Measurements from ENCODE around the gene RASSF5. TPM values are rescaled to one million over a fixed set of nuclear protein-coding genes. Genes with fewer than 3 reads are reported as not detected.

Gene RASSF5
- total and polyA plus RNA-seq, 9 of the 15 experiments (the other 6 are each of a cell fraction or from before 2014, with no cell fraction given): 6.1 to 41.0 (median 25.2) TPM

DNA sequence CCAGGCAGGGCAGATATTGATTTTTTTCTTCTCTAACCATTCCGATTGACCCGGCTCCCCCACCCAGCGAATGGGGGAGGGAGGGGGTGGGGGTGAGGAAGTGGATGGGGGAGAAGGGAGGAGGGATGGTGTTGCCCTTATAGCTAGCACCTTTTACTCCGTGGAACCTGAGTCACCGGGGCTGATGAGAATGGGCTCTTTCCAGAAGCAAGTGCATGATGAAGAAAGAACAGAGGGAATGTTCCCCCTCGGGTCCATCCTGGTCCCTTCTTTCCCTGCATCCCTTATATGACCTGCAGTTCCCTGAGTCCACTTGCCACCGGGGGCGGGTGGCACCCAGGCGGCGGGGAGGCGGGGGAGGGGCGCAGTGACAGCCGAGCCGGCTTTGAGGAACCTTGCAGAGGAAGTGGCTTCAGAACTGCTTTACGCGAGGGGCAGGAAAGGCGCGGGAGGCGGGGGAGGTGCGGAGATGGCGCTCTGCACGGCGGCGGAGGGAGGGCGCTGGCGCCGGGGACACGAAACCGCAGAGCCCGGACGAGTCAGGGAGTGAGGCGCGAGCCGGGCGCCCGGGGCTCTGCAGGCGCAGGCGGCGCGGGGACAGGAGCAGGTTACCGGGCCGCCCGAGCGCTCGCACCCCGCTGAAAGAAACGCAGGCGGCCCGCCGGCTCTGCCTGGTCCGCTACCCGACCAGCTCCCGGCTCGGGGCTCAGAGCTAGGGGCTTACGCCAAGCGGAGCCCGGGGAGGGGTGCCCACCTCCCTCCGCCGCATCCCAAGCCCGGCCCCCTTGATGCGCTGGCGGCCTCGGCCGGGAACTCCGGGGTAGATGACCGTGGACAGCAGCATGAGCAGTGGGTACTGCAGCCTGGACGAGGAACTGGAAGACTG lies 49.7 kb downstream of the RASSF5 start (continued):
- TF ChIP-seq, protein P1, sequence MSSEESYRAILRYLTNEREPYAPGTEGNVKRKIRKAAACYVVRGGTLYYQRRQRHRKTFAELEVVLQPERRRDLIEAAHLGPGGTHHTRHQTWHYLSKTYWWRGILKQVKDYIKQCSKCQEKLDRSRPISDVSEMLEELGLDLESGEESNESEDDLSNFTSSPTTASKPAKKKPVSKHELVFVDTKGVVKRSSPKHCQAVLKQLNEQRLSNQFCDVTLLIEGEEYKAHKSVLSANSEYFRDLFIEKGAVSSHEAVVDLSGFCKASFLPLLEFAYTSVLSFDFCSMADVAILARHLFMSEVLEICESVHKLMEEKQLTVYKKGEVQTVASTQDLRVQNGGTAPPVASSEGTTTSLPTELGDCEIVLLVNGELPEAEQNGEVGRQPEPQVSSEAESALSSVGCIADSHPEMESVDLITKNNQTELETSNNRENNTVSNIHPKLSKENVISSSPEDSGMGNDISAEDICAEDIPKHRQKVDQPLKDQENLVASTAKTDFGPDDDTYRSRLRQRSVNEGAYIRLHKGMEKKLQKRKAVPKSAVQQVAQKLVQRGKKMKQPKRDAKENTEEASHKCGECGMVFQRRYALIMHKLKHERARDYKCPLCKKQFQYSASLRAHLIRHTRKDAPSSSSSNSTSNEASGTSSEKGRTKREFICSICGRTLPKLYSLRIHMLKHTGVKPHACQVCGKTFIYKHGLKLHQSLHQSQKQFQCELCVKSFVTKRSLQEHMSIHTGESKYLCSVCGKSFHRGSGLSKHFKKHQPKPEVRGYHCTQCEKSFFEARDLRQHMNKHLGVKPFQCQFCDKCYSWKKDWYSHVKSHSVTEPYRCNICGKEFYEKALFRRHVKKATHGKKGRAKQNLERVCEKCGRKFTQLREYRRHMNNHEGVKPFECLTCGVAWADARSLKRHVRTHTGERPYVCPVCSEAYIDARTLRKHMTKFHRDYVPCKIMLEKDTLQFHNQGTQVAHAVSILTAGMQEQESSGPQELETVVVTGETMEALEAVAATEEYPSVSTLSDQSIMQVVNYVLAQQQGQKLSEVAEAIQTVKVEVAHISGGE (CRISPR knock-in tag; IDR thresholded peaks at IDR 0.05): peak; percentile 46 to 89 (median 73); a peak in 5 of 6 replicates
- TF ChIP-seq HMGN3 (IDR thresholded peaks at IDR 0.05; ENCODE audit: borderline replicate concordance, extremely low read depth, insufficient read length, low read depth, low read length): peak; percentile 94
- 0 out of 2 replicates have a peak, but pooled peaks have one; percentile 20 for TF ChIP-seq NFRKB (IDR thresholded peaks at IDR 0.05; ENCODE audit: low read depth)
- TF ChIP-seq ZFX (CRISPR knock-in tag; IDR thresholded peaks at IDR 0.05): peak; percentile 90
- TF ChIP-seq SPI1 (IDR thresholded peaks at IDR 0.05; ENCODE audit: borderline replicate concordance, low read depth, low read length): peak; percentile 97
- TF ChIP-seq TAF7 (tag; IDR thresholded peaks at IDR 0.05): 0 out of 2 replicates have a peak, but pooled peaks have one; percentile 20
- TF ChIP-seq ZNF263 (CRISPR knock-in tag; IDR thresholded peaks at IDR 0.05; ENCODE audit: borderline replicate concordance): peak; percentile 69
- TF ChIP-seq POU5F1 (IDR thresholded peaks at IDR 0.05; ENCODE audit: borderline replicate concordance, low read depth, low read length, partially characterized antibody): no peak
- peak; percentile 58; the same call in 1 of the 2 replicates for TF ChIP-seq ARID4B (CRISPR knock-in tag; IDR thresholded peaks at IDR 0.05)
- TF ChIP-seq ZZZ3 (IDR thresholded peaks at IDR 0.05): no peak
- no peak for TF ChIP-seq EWSR1 (IDR thresholded peaks at IDR 0.05; ENCODE audit: borderline replicate concordance, low read depth, partially characterized antibody)
- TF ChIP-seq ZNF12 (CRISPR knock-in tag; IDR thresholded peaks at IDR 0.05): 0 out of 2 replicates have a peak, but pooled peaks have one; percentile 6
- TF ChIP-seq ETV6 (IDR thresholded peaks at IDR 0.05; ENCODE audit: borderline replicate concordance in 1 of 2, low read depth in 2 of 2, low read length in 1 of 2): peak; percentile 40 to 90; a peak in 3 of 4 replicates
- no peak for TF ChIP-seq ETV6 (CRISPR knock-in tag; IDR thresholded peaks at IDR 0.05; ENCODE audit: borderline replicate concordance)
- TF ChIP-seq KAT8 (IDR thresholded peaks at IDR 0.05; ENCODE audit: low read depth): no peak
- 0 out of 2 replicates have a peak, but pooled peaks have one; percentile 16 for TF ChIP-seq ATF4 (CRISPR knock-in tag; IDR thresholded peaks at IDR 0.05)
- 0 out of 2 replicates have a peak, but pooled peaks have one; percentile 23 for TF ChIP-seq BCOR (IDR thresholded peaks at IDR 0.05)

All from K562 (cell line).